Neural progenitor cell (in vitro differentiated cells): Measurements from ENCODE around the gene RAB17.

Source experiments
- EZH2 ChIP-seq: fragments of 200-600 bp; sonication (generic); IDR thresholded peaks from 2 replicates; pipeline ENCODE4 v1.6.1; 2017; ENCODE audit warnings: antibody characterized with exemption, mild to moderate bottlenecking, moderate library complexity
- TF ChIP-seq, protein P1 (sequence below): fragments of 200-600 bp; sonication (generic); IDR thresholded peaks from 2 replicates; pipeline ENCODE4 v1.5.1; 2017; ENCODE audit warnings: antibody characterized with exemption, mild to moderate bottlenecking

DNA sequence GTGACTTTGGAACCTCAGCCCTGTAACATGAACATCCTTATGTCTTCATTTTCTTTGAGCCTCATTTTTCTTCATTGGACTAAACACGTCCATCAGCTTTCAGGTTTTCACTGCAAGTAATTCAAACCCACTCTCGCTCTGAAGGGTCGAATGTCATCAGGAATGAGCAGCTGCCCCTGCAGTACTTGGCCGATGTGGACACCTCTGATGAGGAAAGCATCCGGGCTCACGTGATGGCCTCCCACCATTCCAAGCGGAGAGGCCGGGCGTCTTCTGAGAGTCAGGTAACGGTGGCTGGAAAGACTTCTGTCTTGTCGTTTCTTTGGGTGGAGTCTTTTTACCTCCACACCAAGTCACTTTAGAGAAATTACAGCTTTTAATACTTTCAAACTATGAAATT, 63.3 kb downstream of the RAB17 start:
- TF ChIP-seq, protein P1, sequence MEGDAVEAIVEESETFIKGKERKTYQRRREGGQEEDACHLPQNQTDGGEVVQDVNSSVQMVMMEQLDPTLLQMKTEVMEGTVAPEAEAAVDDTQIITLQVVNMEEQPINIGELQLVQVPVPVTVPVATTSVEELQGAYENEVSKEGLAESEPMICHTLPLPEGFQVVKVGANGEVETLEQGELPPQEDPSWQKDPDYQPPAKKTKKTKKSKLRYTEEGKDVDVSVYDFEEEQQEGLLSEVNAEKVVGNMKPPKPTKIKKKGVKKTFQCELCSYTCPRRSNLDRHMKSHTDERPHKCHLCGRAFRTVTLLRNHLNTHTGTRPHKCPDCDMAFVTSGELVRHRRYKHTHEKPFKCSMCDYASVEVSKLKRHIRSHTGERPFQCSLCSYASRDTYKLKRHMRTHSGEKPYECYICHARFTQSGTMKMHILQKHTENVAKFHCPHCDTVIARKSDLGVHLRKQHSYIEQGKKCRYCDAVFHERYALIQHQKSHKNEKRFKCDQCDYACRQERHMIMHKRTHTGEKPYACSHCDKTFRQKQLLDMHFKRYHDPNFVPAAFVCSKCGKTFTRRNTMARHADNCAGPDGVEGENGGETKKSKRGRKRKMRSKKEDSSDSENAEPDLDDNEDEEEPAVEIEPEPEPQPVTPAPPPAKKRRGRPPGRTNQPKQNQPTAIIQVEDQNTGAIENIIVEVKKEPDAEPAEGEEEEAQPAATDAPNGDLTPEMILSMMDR, result no peak
- no peak for TF ChIP-seq EZH2
